Type B pancreatic cell (in vitro differentiated cells): ENCODE results near the gene DHX15. TPM values are rescaled to one million over a fixed set of nuclear protein-coding genes. Genes with fewer than 3 reads are reported as not detected.
"Not testable (repeated sequence)": the region's sequence is repeated elsewhere in the genome, so short reads cannot be mapped to it uniquely, and the experiment has no call there.

Experiments
- DNase-seq: peaks from one replicate; pipeline ENCODE4 v3.0.0; 2021; ENCODE audit warnings: mixed read lengths; ENCODE audit not compliant: unreplicated experiment; ENCODE audit errors: extremely low spot score
- H3K27ac Mint-ChIP-seq: 2 replicates; pipeline ENCODE4 v1.8.0; 2021; ENCODE audit warnings: mild to moderate bottlenecking, mixed read lengths
- H3K27me3 Mint-ChIP-seq: 2 replicates; pipeline ENCODE4 v1.8.0; 2021; ENCODE audit warnings: mixed read lengths
- H3K36me3 Mint-ChIP-seq: 2 replicates; pipeline ENCODE4 v1.8.0; 2021; ENCODE audit warnings: mixed read lengths
- H3K4me1 Mint-ChIP-seq: one replicate; pipeline ENCODE4 v1.8.0; 2021; ENCODE audit warnings: mixed read lengths; ENCODE audit not compliant: unreplicated experiment
- H3K4me3 Mint-ChIP-seq: 2 replicates; pipeline ENCODE4 v1.8.0; 2021; ENCODE audit warnings: mild to moderate bottlenecking, mixed read lengths
- H3K9me3 Mint-ChIP-seq: 2 replicates; pipeline ENCODE4 v1.8.0; 2021; ENCODE audit warnings: mixed read lengths
- CTCF ChIP-seq: fragments of 200-600 bp; sonication (generic); conservative IDR thresholded peaks from 2 replicates; pipeline ENCODE4 v1.5.0; 2021; ENCODE audit warnings: antibody characterized with exemption, mild to moderate bottlenecking
- total RNA-seq: library from RNA; stranded (reverse); gene quantifications from 2 replicates; pipeline ENCODE4 v1.2.1, GENCODE V29; 2021; ENCODE audit warnings: low replicate concordance

Gene DHX15
- total RNA-seq, 1 donor from 2014 or later: 165 TPM

- H3K4me1 Mint-ChIP-seq: no peaks in the 10 kb centered on the region
- no peaks in the 10 kb centered on the region for H3K9me3 Mint-ChIP-seq
- no peak for DNase-seq
- peaks cover 6% of the 10 kb centered on the region for H3K36me3 Mint-ChIP-seq
- TF ChIP-seq CTCF: no peak
- H3K4me3 Mint-ChIP-seq: no peak overlapping the region
- H3K27ac Mint-ChIP-seq: no peak overlapping the region
- H3K27me3 Mint-ChIP-seq: peaks cover 25% of the 10 kb centered on the region
Measured at GRCh38 chr4:24507439-24507838, 76.9 kb downstream of the DHX15 start.

GRCh38 chr4:24503090-24503489 is 81.3 kb downstream of the DHX15 start:
- peaks cover 52% of the 10 kb centered on the region for H3K27me3 Mint-ChIP-seq
- not testable (repeated sequence) for H3K36me3 Mint-ChIP-seq, H3K9me3 Mint-ChIP-seq, H3K27ac Mint-ChIP-seq, H3K4me1 Mint-ChIP-seq, H3K4me3 Mint-ChIP-seq, DNase-seq

GRCh38 chr4:24497221-24497620 is 87.1 kb downstream of the DHX15 start:
- TF ChIP-seq CTCF: no peak
- Mint-ChIP-seq H3K4me1 (no peaks in the 10 kb centered on the region), H3K4me3 (no peak overlapping the region), H3K27me3 (peaks cover 25% of the 10 kb centered on the region), H3K36me3 (no peaks in the 10 kb centered on the region), H3K9me3 (no peaks in the 10 kb centered on the region), H3K27ac (no peak overlapping the region)
- no peak for DNase-seq

- no peaks in the 10 kb centered on the region for H3K9me3 Mint-ChIP-seq
- no peak overlapping the region for H3K4me3 Mint-ChIP-seq
- H3K4me1 Mint-ChIP-seq: no peaks in the 10 kb centered on the region
- H3K27ac Mint-ChIP-seq: no peak overlapping the region
- H3K36me3 Mint-ChIP-seq: no peaks in the 10 kb centered on the region
- no peak for TF ChIP-seq CTCF
- DNase-seq: no peak
- H3K27me3 Mint-ChIP-seq: peaks cover 20% of the 10 kb centered on the region
Measured at GRCh38 chr4:24496597-24496996, 87.8 kb downstream of the DHX15 start.

GRCh38 chr4:24495388-24495787 is 89.0 kb downstream of the DHX15 start:
- Mint-ChIP-seq H3K4me3 (no peak overlapping the region), H3K27me3 (peaks cover 9% of the 10 kb centered on the region), H3K4me1 (no peaks in the 10 kb centered on the region), H3K36me3 (no peaks in the 10 kb centered on the region), H3K27ac (no peak overlapping the region), H3K9me3 (no peaks in the 10 kb centered on the region)
- no peak for DNase-seq
- no peak for TF ChIP-seq CTCF

- no peak for TF ChIP-seq CTCF
- no peaks in the 10 kb centered on the region for H3K36me3 Mint-ChIP-seq
- peaks cover 14% of the 10 kb centered on the region for H3K27me3 Mint-ChIP-seq
Measured at GRCh38 chr4:24489870-24490269, 94.5 kb downstream of the DHX15 start.

More at GRCh38 chr4:24489870-24490269, 94.5 kb downstream of the DHX15 start:
- Mint-ChIP-seq H3K4me1 (peaks cover 3% of the 10 kb centered on the region), H3K9me3 (no peaks in the 10 kb centered on the region), H3K4me3 (no peak overlapping the region), H3K27ac (no peak overlapping the region)
- no peak for DNase-seq
